ENCODE measurements around the gene PRR35. TPM values are rescaled to one million over a fixed set of nuclear protein-coding genes. Genes with fewer than 3 reads are reported as not detected.

Gene PRR35
- total and polyA plus RNA-seq, 4 donors = not detected

DNA sequence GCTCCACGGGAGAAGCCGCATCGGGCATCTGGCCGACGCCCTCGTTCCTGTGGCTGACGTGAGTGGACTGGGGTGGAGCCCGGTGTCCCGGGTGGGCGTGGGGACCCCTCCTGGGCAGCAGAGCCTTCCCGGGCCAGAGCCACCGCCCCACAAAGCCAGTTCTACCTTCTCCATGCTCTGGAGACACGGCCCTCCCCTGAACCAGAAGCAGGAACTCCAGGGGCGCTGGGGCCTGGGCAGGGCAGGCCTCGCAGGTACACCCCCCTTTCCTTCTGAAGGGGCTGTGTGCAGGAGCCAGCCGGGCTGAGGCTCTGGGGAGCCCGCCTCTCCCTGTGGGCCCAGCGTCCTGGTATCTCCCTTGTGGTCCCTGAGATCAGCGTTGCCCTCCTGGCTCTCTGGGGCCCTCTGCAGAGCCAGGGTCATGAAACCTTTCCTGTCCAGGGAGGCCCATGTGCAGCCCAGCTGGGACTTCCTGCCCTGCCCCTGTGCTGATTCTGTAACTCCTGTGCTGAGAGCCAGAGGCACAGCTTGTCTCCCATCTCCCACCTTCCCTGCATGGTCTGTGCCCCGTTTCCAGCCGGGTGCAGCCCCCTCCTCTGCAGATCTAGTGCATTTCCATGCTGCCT is 16.1 kb downstream of the PRR35 start:
- Histone ChIP-seq H3K4me3 (ENCODE audit: low read depth in 1 of 3, low read length in 3 of 3) (no peak overlapping the region), H3K36me3 (ENCODE audit: control insufficient read depth in 4 of 4, insufficient read depth in 3 of 4, low read depth in 1 of 4, low read length in 3 of 4) (peaks cover 0 to 7% (median under 1%) of the 10 kb centered on the region in 4 donors), H3K27ac (ENCODE audit: low read depth in 1 of 2, low read length in 2 of 2) (no peak overlapping the region), H3K9ac (ENCODE audit: low read depth in 1 of 2, low read length in 2 of 2) (no peak overlapping the region), H3K27me3 (ENCODE audit: control insufficient read depth in 4 of 4, insufficient read depth in 4 of 4, low read length in 3 of 4) (no peaks in the 10 kb centered on the region), H3K4me1 (ENCODE audit: control insufficient read depth in 4 of 4, insufficient read depth in 4 of 4, low read length in 3 of 4) (peaks cover 0 to 17% (median 6%) of the 10 kb centered on the region in 4 donors), H3K9me3 (ENCODE audit: control insufficient read depth in 4 of 4, low read length in 3 of 4) (no peaks in the 10 kb centered on the region)
- WGBS = 82% methylated on average over 21 of the region's 21 CpGs
- TF ChIP-seq NR2F2 (IDR thresholded peaks at IDR 0.05) (no peak), CTCF (IDR thresholded peaks at IDR 0.05; ENCODE audit: low read depth, low read length, missing input control) (no peak), REST (IDR thresholded peaks at IDR 0.05) (no peak), TAF1 (conservative IDR thresholded peaks at IDR 0.05) (no peak), ZBTB33 (IDR thresholded peaks at IDR 0.05) (no peak), RAD21 (IDR thresholded peaks at IDR 0.05) (no peak), YY1 (IDR thresholded peaks at IDR 0.05) (no peak), ATF3 (IDR thresholded peaks at IDR 0.05) (no peak)
- TF ChIP-seq, protein P1, sequence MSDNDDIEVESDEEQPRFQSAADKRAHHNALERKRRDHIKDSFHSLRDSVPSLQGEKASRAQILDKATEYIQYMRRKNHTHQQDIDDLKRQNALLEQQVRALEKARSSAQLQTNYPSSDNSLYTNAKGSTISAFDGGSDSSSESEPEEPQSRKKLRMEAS (IDR thresholded peaks at IDR 0.05) = no peak
- no peak for DNase-seq (ENCODE audit: low spot score)

DNA sequence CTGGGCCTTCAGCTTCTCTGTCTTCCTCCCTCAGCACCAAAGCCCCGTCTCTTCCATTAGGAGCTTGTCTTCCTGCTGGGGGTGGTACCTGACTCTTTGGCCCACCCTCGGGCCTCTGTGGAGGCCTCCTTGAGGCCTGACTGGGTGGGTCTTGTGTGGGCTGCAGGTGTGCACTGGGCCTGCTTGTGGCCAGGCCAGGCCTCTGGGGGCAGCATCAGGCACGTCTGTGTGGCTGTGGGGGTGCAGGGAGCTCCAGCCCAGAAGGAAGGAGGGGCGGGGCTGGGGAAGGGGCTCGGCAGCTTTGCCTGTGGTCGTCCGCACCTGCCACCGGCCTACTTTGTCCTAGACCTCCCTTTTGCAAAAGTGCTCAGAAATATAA is 16.6 kb downstream of the PRR35 start:
- DNase-seq (ENCODE audit: low spot score) = no peak
- H3K4me1 ChIP-seq (ENCODE audit: control insufficient read depth in 4 of 4, insufficient read depth in 4 of 4, low read length in 3 of 4) = peaks cover 0 to 15% (median 6%) of the 10 kb centered on the region in 4 donors
- no peaks in the 10 kb centered on the region for H3K27me3 ChIP-seq (ENCODE audit: control insufficient read depth in 4 of 4, insufficient read depth in 4 of 4, low read length in 3 of 4)
- no peak overlapping the region for H3K27ac ChIP-seq (ENCODE audit: low read depth in 1 of 2, low read length in 2 of 2)
- H3K9me3 ChIP-seq (ENCODE audit: control insufficient read depth in 4 of 4, low read length in 3 of 4) = no peaks in the 10 kb centered on the region
- peaks cover 0 to 7% (median under 1%) of the 10 kb centered on the region in 4 donors for H3K36me3 ChIP-seq (ENCODE audit: control insufficient read depth in 4 of 4, insufficient read depth in 3 of 4, low read depth in 1 of 4, low read length in 3 of 4)
- TF ChIP-seq YY1 (IDR thresholded peaks at IDR 0.05) = no peak
- TF ChIP-seq EGR1 (IDR thresholded peaks at IDR 0.05; ENCODE audit: low read depth in 2 of 2) = no peak
- TF ChIP-seq, protein P1 (IDR thresholded peaks at IDR 0.05) = no peak
- no peak for TF ChIP-seq FOXA2 (IDR thresholded peaks at IDR 0.05)
- no peak for TF ChIP-seq SP1 (IDR thresholded peaks at IDR 0.05)
- no peak for TF ChIP-seq HNF4G (IDR thresholded peaks at IDR 0.05)
- TF ChIP-seq TAF1 (conservative IDR thresholded peaks at IDR 0.05) = no peak
- TF ChIP-seq GABPA (IDR thresholded peaks at IDR 0.05 in 1 of 2, conservative IDR thresholded peaks at IDR 0.05 in 1 of 2) = no peak
- TF ChIP-seq CTCF (IDR thresholded peaks at IDR 0.05; ENCODE audit: low read depth, low read length, missing input control) = no peak
- TF ChIP-seq ZBTB33 (IDR thresholded peaks at IDR 0.05) = no peak
- no peak overlapping the region for H3K4me3 ChIP-seq (ENCODE audit: low read depth in 1 of 3, low read length in 3 of 3)
- 83% methylated on average over 8 of the region's 8 CpGs for WGBS
- H3K9ac ChIP-seq (ENCODE audit: low read depth in 1 of 2, low read length in 2 of 2) = no peak overlapping the region
